Keratinocyte (primary cell): ENCODE results near the gene PALS1. TPM values are rescaled to one million over a fixed set of nuclear protein-coding genes. Genes with fewer than 3 reads are reported as not detected.

Source experiments
- DNase-seq: peaks from one replicate; pipeline ENCODE4 v3.0.0-alpha.2; 2011; ENCODE audit warnings: low read depth, missing footprints, low spot score
- FAIRE-seq: peaks from 2 replicates; lab custom pipeline; 2011; peaks lifted over from hg19 to GRCh38; lab: Jason Lieb, UNC
- H2AFZ ChIP-seq: 2 replicates; pipeline ENCODE4 v1.6.0; 2012; ENCODE audit warnings: low read length, control low read depth, inconsistent platforms; ENCODE audit not compliant: control insufficient read depth
- H3K27ac ChIP-seq: 2 replicates; pipeline ENCODE4 v1.5.1; 2011; ENCODE audit warnings: low read length; ENCODE audit not compliant: control insufficient read depth, insufficient read depth
- H3K27me3 ChIP-seq: 3 replicates; pipeline ENCODE4 v1.6.0; 2011; ENCODE audit warnings: low read length; ENCODE audit not compliant: control insufficient read depth, insufficient read depth; ENCODE audit errors: extremely low read depth
- H3K36me3 ChIP-seq, 2 experiments: 2 replicates in 1 of 2; 3 replicates in 1 of 2; pipeline ENCODE4 v1.5.1; 2011; ENCODE audit warnings: low read length in 2 of 2, mild to moderate bottlenecking in 1 of 2; ENCODE audit not compliant: control insufficient read depth in 2 of 2, insufficient read depth in 2 of 2; ENCODE audit errors: extremely low read depth in 1 of 2
- H3K4me1 ChIP-seq: 3 replicates; pipeline ENCODE4 v1.5.1; 2011; ENCODE audit warnings: low read length; ENCODE audit not compliant: control insufficient read depth, insufficient read depth; ENCODE audit errors: extremely low read depth
- H3K4me2 ChIP-seq: 3 replicates; pipeline ENCODE4 v1.6.0; 2011; ENCODE audit warnings: low read depth, low read length; ENCODE audit not compliant: control insufficient read depth, insufficient read depth; ENCODE audit errors: extremely low read depth
- H3K4me3 ChIP-seq, 3 experiments: fragments of 200-600 bp in 1 of 3; sonication (generic) in 1 of 3; 2 replicates in 2 of 3; 3 replicates in 1 of 3; pipeline ENCODE4 v1.5.1; 2011 to 2016; ENCODE audit warnings: low read length in 3 of 3, mild to moderate bottlenecking in 3 of 3, control low read depth in 2 of 3, inconsistent platforms in 1 of 3, low read depth in 1 of 3, mixed read lengths in 1 of 3, mixed run types in 1 of 3, moderate library complexity in 1 of 3; ENCODE audit not compliant: control insufficient read depth in 2 of 3, insufficient read depth in 2 of 3; ENCODE audit errors: extremely low read depth in 1 of 3
- H3K79me2 ChIP-seq: 2 replicates; pipeline ENCODE4 v1.6.0; 2012; ENCODE audit warnings: low read length; ENCODE audit not compliant: control insufficient read depth, insufficient read depth
- H3K9ac ChIP-seq: 3 replicates; pipeline ENCODE4 v1.6.0; 2011; ENCODE audit warnings: low read length; ENCODE audit not compliant: control insufficient read depth, insufficient read depth; ENCODE audit errors: extremely low read depth
- H3K9me1 ChIP-seq: 3 replicates; pipeline ENCODE4 v1.6.0; 2011; ENCODE audit warnings: low read length; ENCODE audit not compliant: control insufficient read depth, insufficient read depth; ENCODE audit errors: extremely low read depth
- H3K9me3 ChIP-seq: 2 replicates; pipeline ENCODE4 v1.5.1; 2012; ENCODE audit warnings: low read depth, low read length; ENCODE audit not compliant: control insufficient read depth
- H4K20me1 ChIP-seq: 3 replicates; pipeline ENCODE4 v1.6.0; 2011; ENCODE audit warnings: low read length; ENCODE audit not compliant: control insufficient read depth, insufficient read depth; ENCODE audit errors: extremely low read depth
- EZH2 ChIP-seq: IDR thresholded peaks from one replicate; pipeline ENCODE4 v1.6.1; 2012; ENCODE audit warnings: inconsistent platforms, mild to moderate bottlenecking, low read length, moderate library complexity
- dilution Hi-C: fragments of 300-500 bp; cut with MboI; formaldehyde crosslinking; loops from one replicate; pipeline ENCODE4 v1.7.0; 2020; ENCODE audit warnings: low sequenced_read_pairs; ENCODE audit not compliant: extremely low pct_ligation_motif_present
- polyA plus RNA-seq, 5 experiments: library from polyadenylated mRNA; depleted of rRNA in 3 of 5; stranded (reverse) in 3 of 5; stranded (forward) in 1 of 5; unstranded in 1 of 5; fragments of >200 nt; gene quantifications; 1 replicate in 1 of 5; 2 replicates in 3 of 5; 3 replicates in 1 of 5; pipeline versions ENCODE4 v1.2.1 to v1.2.3, GENCODE V29; 2011 to 2012; ENCODE audit warnings: missing spikeins in 2 of 5, low read depth in 1 of 5, low replicate concordance in 1 of 5
- TF ChIP-seq, protein P1 (sequence below), 3 experiments: IDR thresholded peaks in 1 of 3; conservative IDR thresholded peaks in 1 of 3; optimal IDR thresholded peaks in 1 of 3; 2 replicates in 2 of 3; 3 replicates in 1 of 3; pipeline versions ENCODE3 to v1.5.1; 2011; ENCODE audit warnings: low read length in 3 of 3, mild to moderate bottlenecking in 3 of 3, moderate library complexity in 2 of 3, control low read depth in 1 of 3, inconsistent platforms in 1 of 3; ENCODE audit not compliant: insufficient read depth in 2 of 3; ENCODE audit errors: extremely low read depth in 1 of 3

Gene PALS1
- polyA plus RNA-seq, 1 donor (not counting 4 experiments of a cell fraction or from before 2014, with no cell fraction given): 24.9 TPM

DNA sequence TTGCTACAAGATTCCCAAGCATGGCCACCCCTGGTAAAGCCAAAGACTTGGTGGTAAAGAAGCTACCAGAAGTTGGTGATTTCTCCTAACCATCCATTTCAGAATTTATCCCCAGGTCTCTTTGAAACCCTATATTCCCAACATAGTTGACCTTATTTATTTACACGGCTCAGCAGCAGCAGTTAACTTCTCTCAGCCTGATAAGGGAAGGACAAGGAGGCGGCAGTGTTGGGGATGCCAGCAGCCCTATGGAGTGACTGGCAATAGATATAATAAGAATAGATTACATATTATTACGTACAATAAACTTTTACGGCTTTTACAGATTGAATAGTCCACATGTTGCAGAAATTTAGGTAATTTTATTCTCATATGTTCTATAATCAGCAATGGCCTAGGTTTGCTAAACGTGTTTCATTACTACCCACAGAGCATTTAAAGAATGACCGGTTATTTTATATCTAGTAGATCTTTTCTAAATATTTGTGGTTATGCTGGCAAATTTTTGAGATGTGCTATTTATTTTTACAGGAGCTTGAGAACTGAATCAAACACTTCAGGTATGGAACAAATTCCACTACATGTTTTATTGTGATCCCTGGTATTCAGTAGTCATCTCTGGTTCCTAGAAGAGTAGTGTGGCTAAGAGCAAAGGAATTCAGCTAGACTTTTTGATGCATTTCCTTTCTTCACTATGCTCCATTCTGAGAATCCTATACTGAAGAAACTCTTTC is 19.8 kb upstream of the PALS1 start:
- peak overlapping the region; percentile 60 for H3K4me2 ChIP-seq
- H3K4me1 ChIP-seq: peaks cover 24% of the 10 kb centered on the region
- H4K20me1 ChIP-seq: no peaks in the 10 kb centered on the region
- no peak for DNase-seq
- H3K27me3 ChIP-seq: no peaks in the 10 kb centered on the region
- H3K36me3 ChIP-seq: no peaks in the 10 kb centered on the region
- H3K9me3 ChIP-seq: no peaks in the 10 kb centered on the region
- H2AFZ ChIP-seq: peak overlapping the region; percentile 35
- H3K79me2 ChIP-seq: no peaks in the 10 kb centered on the region
- no peaks in the 10 kb centered on the region for H3K9me1 ChIP-seq
- TF ChIP-seq EZH2: no peak
- H3K9ac ChIP-seq: no peak overlapping the region
- no peak overlapping the region for H3K27ac ChIP-seq
- dilution Hi-C loops: no loop called here
- peak; percentile 88 for FAIRE-seq
- H3K4me3 ChIP-seq: peak overlapping the region in 1 of 3 experiments; percentile 4

GRCh38 chr14:67221982-67222328 is 19.3 kb upstream of the PALS1 start:
- Histone ChIP-seq H3K4me2 (peak overlapping the region; percentile 60), H3K4me1 (peaks cover 24% of the 10 kb centered on the region), H3K9me3 (no peaks in the 10 kb centered on the region), H3K27me3 (no peaks in the 10 kb centered on the region), H4K20me1 (no peaks in the 10 kb centered on the region), H3K9me1 (no peaks in the 10 kb centered on the region), H3K9ac (no peak overlapping the region), H3K79me2 (no peaks in the 10 kb centered on the region), H3K36me3 (no peaks in the 10 kb centered on the region), H3K4me3 (peak overlapping the region in 1 of 3 experiments; percentile 4), H3K27ac (no peak overlapping the region), H2AFZ (peak overlapping the region; percentile 35)
- no peak for TF ChIP-seq EZH2
- TF ChIP-seq, protein P1, sequence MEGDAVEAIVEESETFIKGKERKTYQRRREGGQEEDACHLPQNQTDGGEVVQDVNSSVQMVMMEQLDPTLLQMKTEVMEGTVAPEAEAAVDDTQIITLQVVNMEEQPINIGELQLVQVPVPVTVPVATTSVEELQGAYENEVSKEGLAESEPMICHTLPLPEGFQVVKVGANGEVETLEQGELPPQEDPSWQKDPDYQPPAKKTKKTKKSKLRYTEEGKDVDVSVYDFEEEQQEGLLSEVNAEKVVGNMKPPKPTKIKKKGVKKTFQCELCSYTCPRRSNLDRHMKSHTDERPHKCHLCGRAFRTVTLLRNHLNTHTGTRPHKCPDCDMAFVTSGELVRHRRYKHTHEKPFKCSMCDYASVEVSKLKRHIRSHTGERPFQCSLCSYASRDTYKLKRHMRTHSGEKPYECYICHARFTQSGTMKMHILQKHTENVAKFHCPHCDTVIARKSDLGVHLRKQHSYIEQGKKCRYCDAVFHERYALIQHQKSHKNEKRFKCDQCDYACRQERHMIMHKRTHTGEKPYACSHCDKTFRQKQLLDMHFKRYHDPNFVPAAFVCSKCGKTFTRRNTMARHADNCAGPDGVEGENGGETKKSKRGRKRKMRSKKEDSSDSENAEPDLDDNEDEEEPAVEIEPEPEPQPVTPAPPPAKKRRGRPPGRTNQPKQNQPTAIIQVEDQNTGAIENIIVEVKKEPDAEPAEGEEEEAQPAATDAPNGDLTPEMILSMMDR (optimal IDR thresholded peaks at IDR 0.05 in 1 of 3, IDR thresholded peaks at IDR 0.05 in 1 of 3, conservative IDR thresholded peaks at IDR 0.05 in 1 of 3; ENCODE audit: extremely low read depth in 1 of 3, insufficient read depth in 2 of 3, low read length in 3 of 3): no peak
- FAIRE-seq: no peak
- dilution Hi-C loops: no loop called here
- DNase-seq: no peak
